Measurements from ENCODE around the gene ALPK1. TPM values are rescaled to one million over a fixed set of nuclear protein-coding genes. Genes with fewer than 3 reads are reported as not detected.

ALPK1 gene
- total and polyA plus RNA-seq, 2 experiments from 2014 or later, result 0.10 to 0.49 TPM

DNA sequence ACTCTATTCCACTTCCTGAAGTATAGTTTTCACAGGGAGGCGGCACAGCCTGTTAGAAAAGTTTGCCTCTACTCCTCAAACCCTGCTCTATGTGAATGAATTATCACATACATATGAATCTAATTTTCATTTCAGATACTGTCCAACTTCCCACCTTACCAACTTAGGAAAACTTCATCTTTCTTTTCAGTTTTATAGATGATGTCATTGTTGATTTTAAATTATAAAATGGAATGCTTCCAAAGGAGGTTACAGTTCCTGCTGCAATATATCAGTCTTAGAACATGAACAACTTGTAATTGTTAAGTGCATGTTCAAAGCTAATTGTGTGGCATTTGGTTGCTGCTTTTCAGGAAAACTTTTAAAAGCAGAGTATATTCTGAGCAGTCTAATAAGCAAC lies 126.4 kb downstream of the ALPK1 start:
- Histone ChIP-seq H3K36me3 (ENCODE audit: insufficient read depth) (no peaks in the 10 kb centered on the region), H3K27ac (ENCODE audit: low read depth) (no peak overlapping the region), H3K4me2 (no peak overlapping the region), H3K79me2 (replicated peaks; ENCODE audit: insufficient read depth) (no peaks in the 10 kb centered on the region), H4K20me1 (replicated peaks; ENCODE audit: insufficient read depth) (no peaks in the 10 kb centered on the region), H3F3A (replicated peaks; ENCODE audit: low read depth) (no peaks in the 10 kb centered on the region), H3K9me2 (ENCODE audit: insufficient read depth) (no peaks in the 10 kb centered on the region), H3K4me3 (no peak overlapping the region), H2AFZ (no peak overlapping the region), H3K27me3 (ENCODE audit: insufficient read depth) (no peaks in the 10 kb centered on the region), H3K4me1 (ENCODE audit: insufficient read depth) (no peaks in the 10 kb centered on the region)
- ATAC-seq, result no peak
- H3K9me3 Mint-ChIP-seq, result no peaks in the 10 kb centered on the region
- H3K27me3 Mint-ChIP-seq (ENCODE audit: insufficient read depth, low read depth, poor library complexity), result peaks cover 1% of the 10 kb centered on the region
- no peaks in the 10 kb centered on the region for H3K36me3 Mint-ChIP-seq (ENCODE audit: low read depth)
- TF ChIP-seq EZH2 (IDR thresholded peaks at IDR 0.05; ENCODE audit: low read depth, unreplicated experiment), result no peak
- no peak for TF ChIP-seq NANOG (IDR thresholded peaks at IDR 0.05; ENCODE audit: borderline replicate concordance)
- no peak for TF ChIP-seq JUNB (IDR thresholded peaks at IDR 0.05; ENCODE audit: unreplicated experiment)
- no peak for TF ChIP-seq STAT1 (IDR thresholded peaks at IDR 0.05; ENCODE audit: unreplicated experiment)
- TF ChIP-seq, protein P1, sequence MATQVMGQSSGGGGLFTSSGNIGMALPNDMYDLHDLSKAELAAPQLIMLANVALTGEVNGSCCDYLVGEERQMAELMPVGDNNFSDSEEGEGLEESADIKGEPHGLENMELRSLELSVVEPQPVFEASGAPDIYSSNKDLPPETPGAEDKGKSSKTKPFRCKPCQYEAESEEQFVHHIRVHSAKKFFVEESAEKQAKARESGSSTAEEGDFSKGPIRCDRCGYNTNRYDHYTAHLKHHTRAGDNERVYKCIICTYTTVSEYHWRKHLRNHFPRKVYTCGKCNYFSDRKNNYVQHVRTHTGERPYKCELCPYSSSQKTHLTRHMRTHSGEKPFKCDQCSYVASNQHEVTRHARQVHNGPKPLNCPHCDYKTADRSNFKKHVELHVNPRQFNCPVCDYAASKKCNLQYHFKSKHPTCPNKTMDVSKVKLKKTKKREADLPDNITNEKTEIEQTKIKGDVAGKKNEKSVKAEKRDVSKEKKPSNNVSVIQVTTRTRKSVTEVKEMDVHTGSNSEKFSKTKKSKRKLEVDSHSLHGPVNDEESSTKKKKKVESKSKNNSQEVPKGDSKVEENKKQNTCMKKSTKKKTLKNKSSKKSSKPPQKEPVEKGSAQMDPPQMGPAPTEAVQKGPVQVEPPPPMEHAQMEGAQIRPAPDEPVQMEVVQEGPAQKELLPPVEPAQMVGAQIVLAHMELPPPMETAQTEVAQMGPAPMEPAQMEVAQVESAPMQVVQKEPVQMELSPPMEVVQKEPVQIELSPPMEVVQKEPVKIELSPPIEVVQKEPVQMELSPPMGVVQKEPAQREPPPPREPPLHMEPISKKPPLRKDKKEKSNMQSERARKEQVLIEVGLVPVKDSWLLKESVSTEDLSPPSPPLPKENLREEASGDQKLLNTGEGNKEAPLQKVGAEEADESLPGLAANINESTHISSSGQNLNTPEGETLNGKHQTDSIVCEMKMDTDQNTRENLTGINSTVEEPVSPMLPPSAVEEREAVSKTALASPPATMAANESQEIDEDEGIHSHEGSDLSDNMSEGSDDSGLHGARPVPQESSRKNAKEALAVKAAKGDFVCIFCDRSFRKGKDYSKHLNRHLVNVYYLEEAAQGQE (IDR thresholded peaks at IDR 0.05; ENCODE audit: unreplicated experiment), result no peak
- no peak for TF ChIP-seq POLR2AphosphoS5 (IDR thresholded peaks at IDR 0.05; ENCODE audit: low read depth)
- TF ChIP-seq EZH2phosphoT487 (IDR thresholded peaks at IDR 0.05; ENCODE audit: unreplicated experiment), result no peak
- TF ChIP-seq, protein P2, sequence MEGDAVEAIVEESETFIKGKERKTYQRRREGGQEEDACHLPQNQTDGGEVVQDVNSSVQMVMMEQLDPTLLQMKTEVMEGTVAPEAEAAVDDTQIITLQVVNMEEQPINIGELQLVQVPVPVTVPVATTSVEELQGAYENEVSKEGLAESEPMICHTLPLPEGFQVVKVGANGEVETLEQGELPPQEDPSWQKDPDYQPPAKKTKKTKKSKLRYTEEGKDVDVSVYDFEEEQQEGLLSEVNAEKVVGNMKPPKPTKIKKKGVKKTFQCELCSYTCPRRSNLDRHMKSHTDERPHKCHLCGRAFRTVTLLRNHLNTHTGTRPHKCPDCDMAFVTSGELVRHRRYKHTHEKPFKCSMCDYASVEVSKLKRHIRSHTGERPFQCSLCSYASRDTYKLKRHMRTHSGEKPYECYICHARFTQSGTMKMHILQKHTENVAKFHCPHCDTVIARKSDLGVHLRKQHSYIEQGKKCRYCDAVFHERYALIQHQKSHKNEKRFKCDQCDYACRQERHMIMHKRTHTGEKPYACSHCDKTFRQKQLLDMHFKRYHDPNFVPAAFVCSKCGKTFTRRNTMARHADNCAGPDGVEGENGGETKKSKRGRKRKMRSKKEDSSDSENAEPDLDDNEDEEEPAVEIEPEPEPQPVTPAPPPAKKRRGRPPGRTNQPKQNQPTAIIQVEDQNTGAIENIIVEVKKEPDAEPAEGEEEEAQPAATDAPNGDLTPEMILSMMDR (conservative IDR thresholded peaks at IDR 0.05; ENCODE audit: low read depth in 2 of 2), result no peak
- no peak for TF ChIP-seq ETS1 (IDR thresholded peaks at IDR 0.05)
- TF ChIP-seq CREB1 (CRISPR knock-in tag; IDR thresholded peaks at IDR 0.05; ENCODE audit: low read depth), result no peak
- TF ChIP-seq, protein P3, sequence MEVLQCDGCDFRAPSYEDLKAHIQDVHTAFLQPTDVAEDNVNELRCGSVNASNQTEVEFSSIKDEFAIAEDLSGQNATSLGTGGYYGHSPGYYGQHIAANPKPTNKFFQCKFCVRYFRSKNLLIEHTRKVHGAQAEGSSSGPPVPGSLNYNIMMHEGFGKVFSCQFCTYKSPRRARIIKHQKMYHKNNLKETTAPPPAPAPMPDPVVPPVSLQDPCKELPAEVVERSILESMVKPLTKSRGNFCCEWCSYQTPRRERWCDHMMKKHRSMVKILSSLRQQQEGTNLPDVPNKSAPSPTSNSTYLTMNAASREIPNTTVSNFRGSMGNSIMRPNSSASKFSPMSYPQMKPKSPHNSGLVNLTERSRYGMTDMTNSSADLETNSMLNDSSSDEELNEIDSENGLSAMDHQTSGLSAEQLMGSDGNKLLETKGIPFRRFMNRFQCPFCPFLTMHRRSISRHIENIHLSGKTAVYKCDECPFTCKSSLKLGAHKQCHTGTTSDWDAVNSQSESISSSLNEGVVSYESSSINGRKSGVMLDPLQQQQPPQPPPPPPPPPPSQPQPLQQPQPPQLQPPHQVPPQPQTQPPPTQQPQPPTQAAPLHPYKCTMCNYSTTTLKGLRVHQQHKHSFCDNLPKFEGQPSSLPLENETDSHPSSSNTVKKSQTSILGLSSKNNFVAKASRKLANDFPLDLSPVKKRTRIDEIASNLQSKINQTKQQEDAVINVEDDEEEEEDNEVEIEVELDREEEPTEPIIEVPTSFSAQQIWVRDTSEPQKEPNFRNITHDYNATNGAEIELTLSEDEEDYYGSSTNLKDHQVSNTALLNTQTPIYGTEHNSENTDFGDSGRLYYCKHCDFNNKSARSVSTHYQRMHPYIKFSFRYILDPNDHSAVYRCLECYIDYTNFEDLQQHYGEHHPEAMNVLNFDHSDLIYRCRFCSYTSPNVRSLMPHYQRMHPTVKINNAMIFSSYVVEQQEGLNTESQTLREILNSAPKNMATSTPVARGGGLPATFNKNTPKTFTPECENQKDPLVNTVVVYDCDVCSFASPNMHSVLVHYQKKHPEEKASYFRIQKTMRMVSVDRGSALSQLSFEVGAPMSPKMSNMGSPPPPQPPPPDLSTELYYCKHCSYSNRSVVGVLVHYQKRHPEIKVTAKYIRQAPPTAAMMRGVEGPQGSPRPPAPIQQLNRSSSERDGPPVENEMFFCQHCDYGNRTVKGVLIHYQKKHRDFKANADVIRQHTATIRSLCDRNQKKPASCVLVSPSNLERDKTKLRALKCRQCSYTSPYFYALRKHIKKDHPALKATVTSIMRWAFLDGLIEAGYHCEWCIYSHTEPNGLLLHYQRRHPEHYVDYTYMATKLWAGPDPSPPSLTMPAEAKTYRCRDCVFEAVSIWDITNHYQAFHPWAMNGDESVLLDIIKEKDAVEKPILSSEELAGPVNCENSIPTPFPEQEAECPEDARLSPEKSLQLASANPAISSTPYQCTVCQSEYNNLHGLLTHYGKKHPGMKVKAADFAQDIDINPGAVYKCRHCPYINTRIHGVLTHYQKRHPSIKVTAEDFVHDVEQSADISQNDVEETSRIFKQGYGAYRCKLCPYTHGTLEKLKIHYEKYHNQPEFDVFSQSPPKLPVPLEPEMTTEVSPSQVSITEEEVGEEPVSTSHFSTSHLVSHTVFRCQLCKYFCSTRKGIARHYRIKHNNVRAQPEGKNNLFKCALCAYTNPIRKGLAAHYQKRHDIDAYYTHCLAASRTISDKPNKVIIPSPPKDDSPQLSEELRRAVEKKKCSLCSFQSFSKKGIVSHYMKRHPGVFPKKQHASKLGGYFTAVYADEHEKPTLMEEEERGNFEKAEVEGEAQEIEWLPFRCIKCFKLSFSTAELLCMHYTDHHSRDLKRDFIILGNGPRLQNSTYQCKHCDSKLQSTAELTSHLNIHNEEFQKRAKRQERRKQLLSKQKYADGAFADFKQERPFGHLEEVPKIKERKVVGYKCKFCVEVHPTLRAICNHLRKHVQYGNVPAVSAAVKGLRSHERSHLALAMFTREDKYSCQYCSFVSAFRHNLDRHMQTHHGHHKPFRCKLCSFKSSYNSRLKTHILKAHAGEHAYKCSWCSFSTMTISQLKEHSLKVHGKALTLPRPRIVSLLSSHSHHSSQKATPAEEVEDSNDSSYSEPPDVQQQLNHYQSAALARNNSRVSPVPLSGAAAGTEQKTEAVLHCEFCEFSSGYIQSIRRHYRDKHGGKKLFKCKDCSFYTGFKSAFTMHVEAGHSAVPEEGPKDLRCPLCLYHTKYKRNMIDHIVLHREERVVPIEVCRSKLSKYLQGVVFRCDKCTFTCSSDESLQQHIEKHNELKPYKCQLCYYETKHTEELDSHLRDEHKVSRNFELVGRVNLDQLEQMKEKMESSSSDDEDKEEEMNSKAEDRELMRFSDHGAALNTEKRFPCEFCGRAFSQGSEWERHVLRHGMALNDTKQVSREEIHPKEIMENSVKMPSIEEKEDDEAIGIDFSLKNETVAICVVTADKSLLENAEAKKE (CRISPR knock-in tag; IDR thresholded peaks at IDR 0.05), result no peak
- TF ChIP-seq ZNF114 (CRISPR knock-in tag; IDR thresholded peaks at IDR 0.05), result no peak
- TF ChIP-seq ZNF331 (CRISPR knock-in tag; IDR thresholded peaks at IDR 0.05; ENCODE audit: low read depth), result no peak
- H3K4me3 Mint-ChIP-seq, result no peak overlapping the region
- H3K27ac Mint-ChIP-seq, result no peak overlapping the region
- peaks cover 4% of the 10 kb centered on the region for H3K4me1 Mint-ChIP-seq
- DNase-seq (ENCODE audit: low spot score), result no peak

All from GM23338 (cell line).